CMK (cell line): ENCODE data around the gene ANAPC15.

Experiments
- DNase-seq: peaks from one replicate; pipeline ENCODE4 v3.0.0-alpha.2; 2010; ENCODE audit warnings: low read depth

ANAPC15 gene

DNA sequence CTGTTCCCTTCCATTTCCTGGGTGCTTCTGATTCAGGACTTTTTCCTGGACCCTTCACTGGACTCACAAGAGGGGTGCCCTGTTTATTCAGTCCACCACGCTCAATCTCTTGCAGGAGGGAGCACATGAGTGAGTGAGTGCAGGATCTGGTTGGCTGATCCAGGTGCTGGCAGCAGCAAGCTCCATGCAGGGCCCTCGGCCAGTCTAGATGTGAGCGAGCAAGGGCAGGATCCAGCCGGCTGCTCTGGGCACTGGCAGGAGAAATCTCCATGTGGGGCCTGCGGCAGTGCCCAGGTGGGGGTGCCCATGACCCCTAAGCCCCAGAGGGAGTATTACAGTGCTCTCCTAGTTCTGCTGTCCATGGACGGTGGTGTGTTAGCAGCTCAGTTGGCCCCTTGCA, 11.6 kb upstream of the ANAPC15 start:
- no peak for DNase-seq

DNA sequence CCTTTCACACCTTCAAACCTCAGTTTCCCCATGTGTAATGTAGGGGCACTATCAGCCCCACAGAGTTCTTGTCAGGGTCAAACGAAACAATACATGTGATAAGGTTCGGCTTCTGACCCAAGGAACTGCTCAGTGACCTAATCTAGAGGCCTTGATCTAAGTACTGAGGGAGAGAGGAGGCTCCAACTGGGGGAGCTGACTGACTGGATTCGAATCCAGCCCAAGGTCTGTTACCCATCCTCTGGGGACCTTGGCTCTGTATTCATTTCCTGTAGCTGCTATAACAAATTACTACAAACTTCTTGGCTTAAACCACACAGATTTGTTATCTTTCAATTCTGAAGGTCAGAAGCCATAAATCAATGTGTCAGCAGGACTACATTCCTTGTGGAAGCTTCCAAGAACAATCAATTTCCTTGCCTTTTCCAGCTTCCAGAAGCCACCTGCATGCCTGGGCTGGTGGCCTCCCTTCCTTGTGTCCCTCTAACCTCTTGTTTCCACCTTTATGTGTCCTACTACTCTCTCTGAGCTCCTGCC, 10.7 kb upstream of the ANAPC15 start:
- DNase-seq, result no peak

GRCh38 chr11:72122607-72123006, 10.1 kb upstream of the ANAPC15 start:
- DNase-seq, result no peak

DNA sequence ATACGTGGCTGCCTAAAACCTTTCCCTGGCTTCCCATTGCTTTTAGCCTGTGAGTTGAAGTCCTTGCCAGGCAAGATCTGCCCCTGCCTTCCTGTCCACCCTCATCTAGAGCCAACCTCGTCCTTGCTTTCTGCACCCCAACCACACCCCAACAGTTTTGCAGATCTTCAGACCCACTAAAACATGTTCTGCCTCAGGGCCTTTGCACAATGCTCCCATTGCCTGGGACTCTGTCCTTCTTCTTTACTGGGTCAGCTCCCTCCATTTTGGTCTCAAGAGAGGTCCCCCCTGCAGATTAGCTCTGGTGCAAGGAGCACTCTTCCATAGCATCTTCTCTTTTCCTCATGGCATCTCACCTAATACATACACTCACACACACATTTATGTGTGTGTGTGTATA, 8.4 kb upstream of the ANAPC15 start:
- no peak for DNase-seq

GRCh38 chr11:72119198-72119597, 6.7 kb upstream of the ANAPC15 start:
- DNase-seq, result no peak

- no peak for DNase-seq
Measured at GRCh38 chr11:72116019-72116755, 3.7 kb upstream of the ANAPC15 start.

DNA sequence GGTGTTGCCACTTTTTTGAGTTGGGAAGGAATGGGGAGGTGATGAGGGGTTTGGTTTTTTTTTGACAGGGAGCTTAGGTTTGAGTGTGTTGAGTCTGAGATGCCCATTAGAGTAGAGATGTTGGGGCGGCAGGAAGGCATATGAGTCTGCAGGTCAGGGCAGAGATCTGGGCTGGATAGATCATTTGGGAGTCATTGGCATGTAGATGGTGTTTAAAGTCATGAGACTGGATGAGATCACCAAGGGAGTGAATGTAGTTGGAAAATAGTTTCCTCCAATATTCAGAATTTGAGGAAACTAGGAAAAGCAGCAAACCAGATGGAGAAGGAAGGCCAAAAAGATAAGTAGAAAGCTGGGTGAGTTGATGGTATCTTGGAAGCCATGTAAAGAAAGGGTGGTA, 2.1 kb upstream of the ANAPC15 start:
- no peak for DNase-seq

DNA sequence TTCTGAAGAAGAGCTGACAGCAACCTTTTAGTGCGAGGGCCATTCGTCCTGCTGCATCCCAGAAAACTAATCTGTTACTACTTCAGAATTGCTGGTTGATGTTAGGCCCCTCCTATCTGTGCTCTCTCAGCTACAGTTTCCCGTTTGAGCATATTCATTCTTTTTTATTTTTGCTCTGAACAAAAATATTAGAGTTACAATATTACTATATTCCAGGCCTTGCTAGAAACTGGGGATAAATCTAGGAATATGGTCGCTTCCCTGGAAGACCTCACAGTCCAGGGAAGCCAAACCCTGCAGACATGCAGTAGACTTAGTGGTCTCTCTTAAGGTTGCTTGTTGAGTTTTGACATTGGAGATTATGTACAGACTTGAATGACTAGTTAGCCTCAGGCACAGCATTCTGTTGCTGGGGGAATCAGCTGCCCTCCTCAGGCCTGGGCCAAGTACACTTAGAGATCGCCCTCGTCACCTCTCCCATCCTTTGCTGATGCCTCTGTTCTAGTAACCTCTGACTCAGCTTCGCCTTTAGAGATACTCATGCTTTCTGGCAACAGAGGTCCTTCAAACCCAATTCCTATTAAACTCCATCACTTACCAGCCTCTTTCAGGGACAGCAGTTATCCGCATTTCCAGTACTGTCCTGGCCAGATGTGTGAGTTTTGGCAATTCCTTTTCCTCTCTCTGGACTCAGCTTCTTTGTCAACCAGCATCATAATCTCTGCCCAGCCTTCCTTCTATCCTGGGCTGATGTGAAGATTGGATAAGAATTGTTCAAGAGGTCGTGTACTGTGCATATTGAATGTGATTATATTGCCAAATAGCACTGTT, 698 bp upstream of the ANAPC15 start:
- no peak for DNase-seq

- no peak for DNase-seq
Measured at GRCh38 chr11:72111300-72112142, 974 bp downstream of the ANAPC15 start.

- DNase-seq, result no peak
Measured at GRCh38 chr11:72105888-72106287, 6.6 kb downstream of the ANAPC15 start, which contains the start of gene TOMT. Gene TOMT, plus strand, starts transcription at chr11:72105924. Its CDS starts 28 bp downstream, at chr11:72105952.

DNA sequence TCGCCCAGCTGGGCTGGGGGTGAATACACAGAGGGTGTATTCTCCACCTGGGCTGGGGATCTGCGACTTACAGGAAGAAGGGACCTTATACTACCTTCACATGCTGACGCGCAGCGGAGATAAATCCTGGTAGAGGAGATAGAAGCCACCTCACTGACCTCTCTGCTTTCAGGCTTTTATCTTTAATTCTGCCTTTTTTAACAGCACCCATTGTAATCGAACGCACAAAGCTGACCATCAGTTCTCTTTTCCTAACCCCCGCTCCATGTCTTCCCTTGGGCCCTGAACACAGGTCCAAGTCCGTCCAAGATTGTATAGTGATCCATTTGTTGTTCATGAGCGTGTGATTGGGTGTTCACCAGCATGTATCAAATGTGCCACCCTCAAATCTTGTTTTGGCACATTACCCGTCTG, 8.7 kb downstream of the ANAPC15 start:
- no peak for DNase-seq

DNA sequence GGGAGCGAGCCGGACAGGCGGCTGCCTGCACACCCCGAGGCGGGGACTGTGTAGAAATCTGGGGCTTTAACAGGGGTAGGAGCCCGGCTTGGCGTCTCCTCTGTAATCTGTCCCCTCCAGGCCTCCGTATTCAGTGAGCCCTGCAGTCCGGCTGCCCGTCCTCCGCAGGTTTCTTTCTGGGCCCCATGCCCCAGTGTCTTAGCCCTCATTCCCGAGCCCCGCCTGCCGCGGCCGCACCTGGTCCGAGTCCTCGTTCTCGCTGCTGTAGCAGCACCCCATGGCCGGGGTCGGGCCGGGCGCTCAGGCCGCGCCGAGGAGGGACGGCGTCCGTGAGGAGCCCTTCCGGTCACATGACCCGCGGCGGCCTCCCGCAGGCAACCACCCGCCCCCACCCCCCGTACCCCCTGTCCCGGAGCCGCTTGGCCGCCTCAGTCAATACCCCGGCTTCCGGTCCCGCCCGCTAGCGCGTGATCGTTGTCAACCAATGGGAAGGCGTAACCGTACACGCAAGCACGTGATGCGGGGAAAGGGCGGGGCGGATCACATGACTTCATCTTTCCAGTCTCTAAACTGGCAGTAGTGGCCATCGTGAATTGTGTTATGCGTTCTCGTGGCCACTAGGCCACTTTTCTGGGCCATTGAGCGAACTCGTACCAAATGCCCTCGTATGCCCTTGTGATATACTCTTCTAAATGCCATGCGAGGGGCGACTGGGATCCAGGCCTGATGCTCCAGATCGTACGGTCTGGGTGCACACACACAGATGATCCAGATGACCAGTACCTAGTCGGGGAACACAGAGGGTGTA, 9.3 kb downstream of the ANAPC15 start, which contains the start of gene LAMTOR1:
LAMTOR1 (minus strand) TSS at position 352 of the 808 bp plus-strand sequence; CDS start at position 279, 73 bp downstream.
- peak; percentile 100 for DNase-seq

- DNase-seq, result no peak
Measured at GRCh38 chr11:72102631-72102945, 9.9 kb downstream of the ANAPC15 start.

- no peak for DNase-seq
Measured at GRCh38 chr11:72102162-72102561, 10.3 kb downstream of the ANAPC15 start.

GRCh38 chr11:72100462-72100861, 12.0 kb downstream of the ANAPC15 start:
- DNase-seq, result peak; percentile 100

- no peak for DNase-seq
Measured at GRCh38 chr11:72100009-72100408, 12.5 kb downstream of the ANAPC15 start.

GRCh38 chr11:72098741-72099140, 13.8 kb downstream of the ANAPC15 start:
- no peak for DNase-seq

DNA sequence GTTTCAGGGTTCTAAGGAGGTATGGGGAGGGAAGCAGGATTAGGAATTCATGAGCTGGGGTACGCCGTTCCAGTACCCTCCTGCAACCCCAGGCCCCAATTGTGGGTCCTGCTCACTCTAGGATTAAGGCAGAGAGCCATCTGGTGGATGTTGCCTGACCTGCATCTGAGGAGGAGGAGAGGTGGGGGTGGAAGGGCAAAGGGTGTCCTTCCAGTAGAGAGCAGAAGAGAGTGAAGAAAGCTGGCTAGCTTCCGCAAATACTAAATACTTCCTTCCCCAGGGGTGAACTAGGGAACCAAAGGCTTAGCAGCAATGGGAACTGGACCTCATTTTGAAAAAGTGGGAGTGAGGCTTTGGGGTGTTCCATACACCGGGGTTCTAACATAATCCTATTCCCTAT, 21.2 kb downstream of the ANAPC15 start:
- DNase-seq, result peak; percentile 66

DNA sequence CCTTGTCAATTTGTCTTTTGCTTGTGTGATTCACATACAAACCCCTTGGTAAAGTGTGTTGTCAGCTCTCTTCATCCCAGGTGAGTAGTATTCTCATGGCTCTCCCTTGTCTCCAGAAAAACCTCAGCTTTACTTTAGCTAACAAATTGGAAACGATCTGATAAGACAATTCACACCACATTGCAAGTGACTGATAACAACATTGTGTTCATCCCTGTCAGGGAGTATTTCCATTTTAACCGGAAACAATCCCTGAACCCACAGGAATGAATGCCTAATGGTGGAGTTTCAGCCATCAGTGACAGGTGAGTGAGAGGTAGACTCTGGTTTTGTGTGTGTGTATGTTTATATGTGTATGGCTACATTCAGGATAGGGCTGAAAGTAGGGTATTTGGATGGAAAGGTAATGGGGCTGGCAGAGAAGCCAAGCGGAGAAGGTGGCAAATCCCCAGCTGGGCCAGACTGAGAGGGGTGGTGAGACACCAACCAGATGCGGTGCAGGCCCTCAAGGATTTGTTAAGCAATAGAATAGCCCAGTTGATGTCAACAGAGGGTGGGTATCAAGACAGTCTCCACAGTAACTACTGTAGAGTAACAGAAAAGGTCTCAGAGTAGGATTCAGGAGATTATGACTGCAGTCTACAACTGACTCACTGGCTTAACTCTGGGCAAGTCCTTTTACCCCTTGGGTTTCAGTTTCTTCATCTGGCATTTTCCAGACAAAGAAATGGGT, 24.3 kb downstream of the ANAPC15 start:
- DNase-seq, result no peak

- DNase-seq, result no peak
Measured at GRCh38 chr11:72085621-72086351, 26.7 kb downstream of the ANAPC15 start.
